ENCODE results near the gene UCN3.

- TF ChIP-seq CTCF (IDR thresholded peaks at IDR 0.05) = no peak
- no peak for TF ChIP-seq POLR2A (IDR thresholded peaks at IDR 0.05)
Measured at GRCh38 chr10:5355594-5356301, 9.0 kb upstream of the UCN3 start.

Data from sigmoid colon (tissue), 3 donors.